SIG-M5 treated with dmso at 0.1 percent for 504 hours (cell line): ENCODE data around the gene AMZ2.
A peak's percentile ranks its signal among the peaks of the same experiment; 100 is the strongest.

Experiments
- DNase-seq: peaks from one replicate; lab custom pipeline; 2025; ENCODE audit not compliant: unreplicated experiment; lab: John Stamatoyannopoulos, UW

Gene AMZ2

GRCh38 chr17:68290268-68290954, 42.6 kb downstream of the AMZ2 start:
- DNase-seq, result peak; percentile 44

GRCh38 chr17:68290955-68291835, 43.4 kb downstream of the AMZ2 start, which contains the start of the genes ARSG and SLC16A6:
TSS of gene ARSG (plus strand) at chr17:68291495. CDS start at chr17:68307494, 15,999 bp downstream.
TSS of gene SLC16A6 (minus strand) at chr17:68291127. CDS start at chr17:68278320, 12,807 bp downstream.
- peak; percentile 92 for DNase-seq

GRCh38 chr17:68291836-68292688, 44.2 kb downstream of the AMZ2 start:
- peak; percentile 99 for DNase-seq

GRCh38 chr17:68292689-68293040, 44.8 kb downstream of the AMZ2 start:
- DNase-seq, result peak; percentile 76

GRCh38 chr17:68293490-68294195, 45.8 kb downstream of the AMZ2 start:
- no peak for DNase-seq

GRCh38 chr17:68294196-68294555, 46.3 kb downstream of the AMZ2 start:
- no peak for DNase-seq

GRCh38 chr17:68294617-68295016, 46.8 kb downstream of the AMZ2 start:
- no peak for DNase-seq

- no peak for DNase-seq
These were observed 47.2 kb downstream of the AMZ2 start for GRCh38 chr17:68295086-68295485.

- peak; percentile 87 for DNase-seq
These were observed 48.7 kb downstream of the AMZ2 start for GRCh38 chr17:68296217-68297191.

GRCh38 chr17:68297195-68297594, 49.4 kb downstream of the AMZ2 start:
- DNase-seq, result peak; percentile 88

GRCh38 chr17:68298601-68299000, 50.8 kb downstream of the AMZ2 start:
- no peak for DNase-seq

GRCh38 chr17:68299817-68300216, 52.0 kb downstream of the AMZ2 start:
- no peak for DNase-seq

GRCh38 chr17:68301438-68301959, 53.7 kb downstream of the AMZ2 start:
- peak; percentile 43 for DNase-seq

- DNase-seq, result no peak
These were observed 54.3 kb downstream of the AMZ2 start for GRCh38 chr17:68302066-68302564.

- no peak for DNase-seq
These were observed 54.8 kb downstream of the AMZ2 start for GRCh38 chr17:68302666-68303065.

GRCh38 chr17:68304706-68305105, 56.9 kb downstream of the AMZ2 start:
- no peak for DNase-seq

GRCh38 chr17:68305142-68305541, 57.3 kb downstream of the AMZ2 start:
- no peak for DNase-seq
